ENCODE measurements around the gene GALE. TPM values are rescaled to one million over a fixed set of nuclear protein-coding genes. Genes with fewer than 3 reads are reported as not detected.
A peak's percentile ranks its signal among the peaks of the same experiment; 100 is the strongest.
"Not testable (repeated sequence)": the region's sequence is repeated elsewhere in the genome, so short reads cannot be mapped to it uniquely, and the experiment has no call there.

Gene GALE
- total RNA-seq (10 to 100 TPM; 21.4 to 83.9 TPM), polyA plus RNA-seq (100 to 1,000 TPM in 1 of 2 donors, 10 to 100 TPM in 1; 76.0 to 146 TPM)
- long read RNA-seq, donor 1, partial matches to known transcripts, result 0 of 1 reads
- long read RNA-seq, donor 1, other reads (novel, unspliced or antisense), result 0 of 1 reads
- long read RNA-seq, donor 2, partial matches to known transcripts, result 0 of 4 reads
- long read RNA-seq, donor 2, other reads (novel, unspliced or antisense), result 0 of 4 reads
- long read RNA-seq, donor 3, partial matches to known transcripts, result 0 of 2 reads
- long read RNA-seq, donor 3, other reads (novel, unspliced or antisense), result 0 of 2 reads
- long read RNA-seq, donor 4, result 0 reads
- long read RNA-seq, donor 5, partial matches to known transcripts, result 0 of 4 reads
- long read RNA-seq, donor 5, other reads (novel, unspliced or antisense), result 0 of 4 reads

- DNase-seq (peak; percentile 96 to 98 (median 97)), ATAC-seq (ENCODE audit: insufficient read depth, low FRiP score) (peak; percentile 90)
- peak within 1 kb of the TSS; percentile 55 to 62 for H3K9ac ChIP-seq (ENCODE audit: insufficient read depth in 1 of 2, low read length in 2 of 2)
- H3K9me3 ChIP-seq (ENCODE audit: control insufficient read depth in 4 of 4, insufficient read depth in 3 of 4, low read length in 3 of 4), result no peaks in the 10 kb centered on the region
- peaks cover 0 to 27% (median 13%) of the 10 kb centered on the region in 5 donors for H3K4me1 ChIP-seq (ENCODE audit: control insufficient read depth in 5 of 5, insufficient read depth in 5 of 5, low read length in 5 of 5)
- TF ChIP-seq, protein P1, sequence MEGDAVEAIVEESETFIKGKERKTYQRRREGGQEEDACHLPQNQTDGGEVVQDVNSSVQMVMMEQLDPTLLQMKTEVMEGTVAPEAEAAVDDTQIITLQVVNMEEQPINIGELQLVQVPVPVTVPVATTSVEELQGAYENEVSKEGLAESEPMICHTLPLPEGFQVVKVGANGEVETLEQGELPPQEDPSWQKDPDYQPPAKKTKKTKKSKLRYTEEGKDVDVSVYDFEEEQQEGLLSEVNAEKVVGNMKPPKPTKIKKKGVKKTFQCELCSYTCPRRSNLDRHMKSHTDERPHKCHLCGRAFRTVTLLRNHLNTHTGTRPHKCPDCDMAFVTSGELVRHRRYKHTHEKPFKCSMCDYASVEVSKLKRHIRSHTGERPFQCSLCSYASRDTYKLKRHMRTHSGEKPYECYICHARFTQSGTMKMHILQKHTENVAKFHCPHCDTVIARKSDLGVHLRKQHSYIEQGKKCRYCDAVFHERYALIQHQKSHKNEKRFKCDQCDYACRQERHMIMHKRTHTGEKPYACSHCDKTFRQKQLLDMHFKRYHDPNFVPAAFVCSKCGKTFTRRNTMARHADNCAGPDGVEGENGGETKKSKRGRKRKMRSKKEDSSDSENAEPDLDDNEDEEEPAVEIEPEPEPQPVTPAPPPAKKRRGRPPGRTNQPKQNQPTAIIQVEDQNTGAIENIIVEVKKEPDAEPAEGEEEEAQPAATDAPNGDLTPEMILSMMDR (IDR thresholded peaks at IDR 0.05; ENCODE audit: control extremely low read depth, extremely low read depth), result no peak
- H3K27me3 ChIP-seq (ENCODE audit: control insufficient read depth in 3 of 3, insufficient read depth in 3 of 3, low read length in 2 of 3), result no peaks in the 10 kb centered on the region
- peaks cover 0 to 24% (median 3%) of the 10 kb centered on the region in 4 donors for H3K36me3 ChIP-seq (ENCODE audit: control insufficient read depth in 4 of 4, insufficient read depth in 4 of 4, low read length in 4 of 4)
- peak within 1 kb of the TSS; percentile 89 to 97 for H3K27ac ChIP-seq (ENCODE audit: low read depth in 1 of 2, low read length in 1 of 2)
- peak within 1 kb of the TSS; percentile 82 for H3K4me3 ChIP-seq
- 1% methylated on average over 68 to 82 of the region's 82 CpGs for WGBS, 2 donors
Observed at GRCh38 chr1:23800400-23801337, at the start of gene GALE. Gene GALE (minus strand): TSS chr1:23800754. CDS start chr1:23799007, 1,747 bp downstream.

- Histone ChIP-seq H3K27ac (ENCODE audit: low read depth in 1 of 2, low read length in 1 of 2) (peak overlapping the region in 1 of 2 donors; percentile 62), H3K4me1 (ENCODE audit: control insufficient read depth in 5 of 5, insufficient read depth in 5 of 5, low read length in 5 of 5) (peaks cover 0 to 5% (median 0%) of the 10 kb centered on the region in 5 donors), H3K4me3 (no peak overlapping the region), H3K36me3 (ENCODE audit: control insufficient read depth in 4 of 4, insufficient read depth in 4 of 4, low read length in 4 of 4) (peaks cover 0 to 10% (median 9%) of the 10 kb centered on the region in 4 donors), H3K9ac (ENCODE audit: insufficient read depth in 1 of 2, low read length in 2 of 2) (no peak overlapping the region), H3K9me3 (ENCODE audit: control insufficient read depth in 4 of 4, insufficient read depth in 3 of 4, low read length in 3 of 4) (no peaks in the 10 kb centered on the region), H3K27me3 (ENCODE audit: control insufficient read depth in 3 of 3, insufficient read depth in 3 of 3, low read length in 2 of 3) (no peaks in the 10 kb centered on the region)
- WGBS, 2 donors, result 90 to 94% methylated on average over 11 to 12 of the region's 12 CpGs
- no peak for ATAC-seq (ENCODE audit: insufficient read depth, low FRiP score)
- TF ChIP-seq, protein P1 (IDR thresholded peaks at IDR 0.05; ENCODE audit: control extremely low read depth, extremely low read depth), result no peak
- no peak for DNase-seq
Observed at GRCh38 chr1:23848673-23849616, 48.4 kb upstream of the GALE start.

GRCh38 chr1:23847482-23848095, 47.0 kb upstream of the GALE start:
- not testable (repeated sequence) for DNase-seq; H3K4me1 ChIP-seq (ENCODE audit: control insufficient read depth in 5 of 5, insufficient read depth in 5 of 5, low read length in 5 of 5); ATAC-seq (ENCODE audit: insufficient read depth, low FRiP score); H3K4me3 ChIP-seq; H3K27ac ChIP-seq (ENCODE audit: low read depth in 1 of 2, low read length in 1 of 2); H3K9me3 ChIP-seq (ENCODE audit: control insufficient read depth in 4 of 4, insufficient read depth in 3 of 4, low read length in 3 of 4); H3K9ac ChIP-seq (ENCODE audit: insufficient read depth in 1 of 2, low read length in 2 of 2); H3K27me3 ChIP-seq (ENCODE audit: control insufficient read depth in 3 of 3, insufficient read depth in 3 of 3, low read length in 2 of 3)
- peaks cover 0 to 10% (median 9%) of the 10 kb centered on the region in 4 donors for H3K36me3 ChIP-seq (ENCODE audit: control insufficient read depth in 4 of 4, insufficient read depth in 4 of 4, low read length in 4 of 4)
- 94 to 100% methylated on average over 2 of the region's 2 CpGs for WGBS, 2 donors

Measured in lung (tissue), 16 donors.